GM12878 (cell line): ENCODE results near the gene RBM4. TPM values are rescaled to one million over a fixed set of nuclear protein-coding genes. Genes with fewer than 3 reads are reported as not detected.

Experiments used
- ATAC-seq: fragments of 200-7000 bp; cut with Tn5 transposase; 3 replicates; pipeline ENCODE4 v1.9.1; 2020; ENCODE audit warnings: mild to moderate bottlenecking, moderate library complexity
- BruUV-seq: library from RNA; stranded (reverse); fragments of 400-500 nt; replicated peaks from 2 replicates; lab custom pipeline; 2021; lab: Mats Ljungman, UMichigan
- CTCF ChIA-PET: fragments of 300-600 bp; sonication (Branson Sonifier 250); formaldehyde crosslinking; extraction: SDS; loops from one replicate; lab custom pipeline; 2021; ENCODE audit warnings: inconsistent platforms; lab: Yijun Ruan, JAX
- POLR2A ChIA-PET: fragments of 350-600 bp; formaldehyde crosslinking; extraction: SDS; loops from one replicate; lab custom pipeline; 2021; ENCODE audit warnings: inconsistent platforms; lab: Charles Lee
- RAD21 ChIA-PET: fragments of 300-600 bp; sonication (Branson Sonifier 250); formaldehyde crosslinking; loops from one replicate; lab custom pipeline; 2023; ENCODE audit warnings: antibody characterized with exemption; ENCODE audit not compliant: unreplicated experiment; lab: Charles Lee
- SMC1A ChIA-PET: fragments of 300-600 bp; sonication (Branson Sonifier 250); formaldehyde crosslinking; loops from one replicate; lab custom pipeline; 2023; ENCODE audit not compliant: unreplicated experiment, uncharacterized antibody; lab: Charles Lee
- DNase-seq: peaks from one replicate; pipeline ENCODE4 v3.0.0-alpha.2; 2011; ENCODE audit warnings: low read depth, low spot score
- FAIRE-seq: peaks from 3 replicates; lab custom pipeline; 2011; peaks lifted over from hg19 to GRCh38; lab: Jason Lieb, UNC
- H2AFZ ChIP-seq: 2 replicates; pipeline ENCODE4 v1.6.0; 2011; ENCODE audit warnings: low read depth, low read length, control low read depth; ENCODE audit not compliant: control insufficient read depth
- H3K27ac ChIP-seq: 2 replicates; pipeline ENCODE4 v1.5.1; 2011; ENCODE audit warnings: control low read depth; ENCODE audit not compliant: control insufficient read depth, insufficient read depth
- H3K27me3 ChIP-seq, 2 experiments: replicated peaks in 1 of 2; 2 replicates each; pipeline versions ENCODE4 v1.6.0 to v1.6.1; 2011; ENCODE audit warnings: low read length in 1 of 2; ENCODE audit not compliant: control insufficient read depth in 2 of 2, insufficient read depth in 2 of 2
- H3K36me3 ChIP-seq, 2 experiments: 2 replicates each; pipeline ENCODE4 v1.5.1; 2011; ENCODE audit warnings: low read length in 1 of 2; ENCODE audit not compliant: control insufficient read depth in 2 of 2, insufficient read depth in 2 of 2
- H3K4me1 ChIP-seq: 2 replicates; pipeline ENCODE4 v1.6.1; 2011; ENCODE audit warnings: mild to moderate bottlenecking, low read length, moderate library complexity, mixed read lengths; ENCODE audit not compliant: control insufficient read depth, insufficient read depth
- H3K4me2 ChIP-seq: 2 replicates; pipeline ENCODE4 v1.6.0; 2011; ENCODE audit warnings: control low read depth; ENCODE audit not compliant: control insufficient read depth, insufficient read depth
- H3K4me3 ChIP-seq: fragments of 200-600 bp; sonication (generic); 2 replicates; pipeline ENCODE4 v1.5.1; 2016
- H3K79me2 ChIP-seq: 2 replicates; pipeline ENCODE4 v1.6.0; 2011; ENCODE audit warnings: low read length; ENCODE audit not compliant: control insufficient read depth, insufficient read depth
- H3K9ac ChIP-seq: 2 replicates; pipeline ENCODE4 v1.8.0; 2011; ENCODE audit warnings: low read length, control low read depth, mixed read lengths; ENCODE audit not compliant: control insufficient read depth, insufficient read depth
- H3K9me3 ChIP-seq: replicated peaks from 3 replicates; pipeline ENCODE4 v1.5.1; 2011; ENCODE audit warnings: mild to moderate bottlenecking, low read length; ENCODE audit not compliant: control insufficient read depth, insufficient read depth
- H4K20me1 ChIP-seq: 2 replicates; pipeline ENCODE4 v1.6.0; 2011; ENCODE audit not compliant: control insufficient read depth, insufficient read depth
- BACH1 ChIP-seq: fragments of 450-650 bp; IDR thresholded peaks from 2 replicates; pipeline ENCODE4 v1.6.1; 2017; ENCODE audit warnings: mild to moderate bottlenecking, borderline replicate concordance
- BMI1 ChIP-seq: fragments of 450-650 bp; IDR thresholded peaks from 2 replicates; pipeline ENCODE4 v1.6.1; 2016; ENCODE audit warnings: mild to moderate bottlenecking, moderate library complexity, borderline replicate concordance
- CBFB ChIP-seq: IDR thresholded peaks from 2 replicates; pipeline ENCODE4 v1.6.1; 2016; ENCODE audit warnings: antibody characterized with exemption, low read depth
- JUNB ChIP-seq: IDR thresholded peaks from 2 replicates; pipeline ENCODE4 v1.6.1; 2016; ENCODE audit warnings: antibody characterized with exemption, mild to moderate bottlenecking
- KAT2A ChIP-seq: conservative IDR thresholded peaks from 2 replicates; pipeline ENCODE4 v1.6.1; 2011; ENCODE audit warnings: low read depth, low read length; ENCODE audit not compliant: control insufficient read depth
- KLF5 ChIP-seq: fragments of 450-650 bp; IDR thresholded peaks from 2 replicates; pipeline ENCODE4 v1.6.1; 2014; ENCODE audit warnings: mild to moderate bottlenecking; ENCODE audit not compliant: partially characterized antibody
- LARP7 ChIP-seq: fragments of 450-650 bp; IDR thresholded peaks from 2 replicates; pipeline ENCODE4 v1.6.1; 2017; ENCODE audit warnings: mild to moderate bottlenecking
- RB1 ChIP-seq: fragments of 450-650 bp; formaldehyde crosslinking; IDR thresholded peaks from 2 replicates; pipeline ENCODE4 v1.6.1; 2017; ENCODE audit warnings: mild to moderate bottlenecking, borderline replicate concordance
- RELA ChIP-seq: fragments of 450-650 bp; IDR thresholded peaks from 2 replicates; pipeline ENCODE4 v1.8.0; 2014; ENCODE audit warnings: borderline replicate concordance; ENCODE audit not compliant: partially characterized antibody
- SKIL ChIP-seq: fragments of 450-650 bp; IDR thresholded peaks from 2 replicates; pipeline ENCODE4 v1.6.1; 2017; ENCODE audit warnings: mild to moderate bottlenecking, low read depth, inconsistent platforms; ENCODE audit not compliant: poor library complexity, severe bottlenecking
- SMAD5 ChIP-seq: IDR thresholded peaks from 2 replicates; pipeline ENCODE4 v1.6.1; 2016; ENCODE audit warnings: antibody characterized with exemption, low read depth
- YY1 ChIP-seq: IDR thresholded peaks from 2 replicates; pipeline ENCODE4 v1.6.1; 2011; ENCODE audit warnings: low read depth, mild to moderate bottlenecking, low read length
- ZNF217 ChIP-seq: fragments of 450-650 bp; IDR thresholded peaks from 2 replicates; pipeline ENCODE4 v1.6.1; 2017; ENCODE audit warnings: antibody characterized with exemption, mild to moderate bottlenecking
- ZNF274 ChIP-seq: IDR thresholded peaks from one replicate; pipeline ENCODE4 v1.8.0; 2011; ENCODE audit not compliant: insufficient read length, insufficient read depth
- ZSCAN29 ChIP-seq: fragments of 450-650 bp; IDR thresholded peaks from 2 replicates; pipeline ENCODE4 v1.6.1; 2017; ENCODE audit warnings: mild to moderate bottlenecking, moderate library complexity
- WGBS: methylation state at CpG from one replicate; pipeline ENCODE4 v1.1.6; 2016; ENCODE audit warnings: low lambda C conversion rate; ENCODE audit not compliant: insufficient replicate concordance, insufficient coverage; ENCODE audit errors: missing lambda C conversion rate; 5-methylcytosine and 5-hydroxymethylcytosine counted together
- in situ Hi-C: fragments of 300-500 bp; cut with MboI; formaldehyde crosslinking; loops from 9 replicates; pipeline ENCODE4 v1.14.3; 2018; ENCODE audit warnings: mixed read lengths
- intact Hi-C: fragments of 100-400 bp; cut with micrococcal nuclease; formaldehyde crosslinking; loops from one replicate; pipeline ENCODE4 v1.14.2; 2022; ENCODE audit not compliant: unreplicated experiment
- polyA plus RNA-seq, 11 experiments: library from polyadenylated mRNA; depleted of rRNA in 4 of 11; unstranded in 6 of 11; stranded (reverse) in 5 of 11; fragments of >200 nt; fragmentation: Nextera tagmentation in 4 of 11; fragmentation: Illumina TruSeq in 1 of 11; extraction: Ambion mirVana in 4 of 11; extraction: Trizol in 1 of 11; gene quantifications; 1 replicate in 1 of 11; 2 replicates in 10 of 11; pipeline versions ENCODE4 v1.2.1 to v1.2.3, GENCODE V29; 2011 to 2016; ENCODE audit warnings: inconsistent platforms in 2 of 11, missing spikeins in 2 of 11, low read depth in 1 of 11
- total RNA-seq, 4 experiments: library from RNA; depleted of rRNA in 3 of 4; stranded (reverse); fragments of >200 nt in 3 of 4; fragmentation: Illumina TruSeq in 1 of 4; extraction: Trizol in 1 of 4; gene quantifications; 2 replicates each; pipeline versions ENCODE4 v1.2.1 to v1.2.3, GENCODE V29; 2013 to 2021
- TF ChIP-seq, protein P1 (sequence below): IDR thresholded peaks from 2 replicates; pipeline ENCODE4 v1.6.1; 2011; ENCODE audit warnings: borderline replicate concordance, low read depth, mild to moderate bottlenecking, moderate library complexity, low read length; ENCODE audit not compliant: insufficient read depth, poor library complexity, severe bottlenecking
- TF ChIP-seq, protein P2 (sequence below): fragments of 450-650 bp; IDR thresholded peaks from 2 replicates; pipeline ENCODE4 v1.6.1; 2018; ENCODE audit warnings: mild to moderate bottlenecking, low read depth, moderate library complexity; ENCODE audit not compliant: partially characterized antibody

RBM4 gene
- total and polyA plus RNA-seq, 10 of the 15 experiments (the other 5 are each of a cell fraction or from before 2014, with no cell fraction given), result 105 to 224 (median 138) TPM

GRCh38 chr11:66692446-66692845 is 53.9 kb downstream of the RBM4 start (continued):
- TF ChIP-seq, protein P1, sequence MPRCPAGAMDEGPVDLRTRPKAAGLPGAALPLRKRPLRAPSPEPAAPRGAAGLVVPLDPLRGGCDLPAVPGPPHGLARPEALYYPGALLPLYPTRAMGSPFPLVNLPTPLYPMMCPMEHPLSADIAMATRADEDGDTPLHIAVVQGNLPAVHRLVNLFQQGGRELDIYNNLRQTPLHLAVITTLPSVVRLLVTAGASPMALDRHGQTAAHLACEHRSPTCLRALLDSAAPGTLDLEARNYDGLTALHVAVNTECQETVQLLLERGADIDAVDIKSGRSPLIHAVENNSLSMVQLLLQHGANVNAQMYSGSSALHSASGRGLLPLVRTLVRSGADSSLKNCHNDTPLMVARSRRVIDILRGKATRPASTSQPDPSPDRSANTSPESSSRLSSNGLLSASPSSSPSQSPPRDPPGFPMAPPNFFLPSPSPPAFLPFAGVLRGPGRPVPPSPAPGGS, result no peak
- TF ChIP-seq ZNF274, result no peak
- TF ChIP-seq KLF5, result no peak
- no peak for TF ChIP-seq ZSCAN29

DNA sequence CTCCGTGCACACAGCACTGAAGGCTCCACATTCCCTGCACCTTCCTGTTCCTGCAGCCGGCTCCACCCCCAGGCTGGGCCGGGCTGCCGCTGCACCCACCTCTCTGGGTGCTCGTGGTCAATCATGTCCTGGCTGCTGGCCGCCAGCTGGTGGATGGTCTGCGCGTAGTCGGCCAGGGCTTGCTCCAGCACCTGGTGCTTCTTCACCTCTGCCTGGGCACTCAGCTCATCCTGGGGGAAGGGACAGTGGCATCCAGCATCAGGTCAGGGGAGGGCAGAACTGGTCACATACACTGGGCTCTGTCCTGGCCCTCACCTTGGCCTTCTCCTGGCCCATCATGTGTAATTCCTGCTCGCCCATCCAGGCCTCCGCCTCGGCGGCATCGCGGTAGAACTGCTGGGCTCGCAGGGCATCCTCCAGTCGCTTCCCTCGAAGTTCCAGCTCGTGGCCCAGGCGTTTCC is 54.4 kb downstream of the RBM4 start:
- BruUV-seq, result no TSS peak
- intact Hi-C loops, result no loop called here
- TF ChIP-seq RB1, result no peak
- TF ChIP-seq BACH1, result no peak
- no peak for TF ChIP-seq YY1
- no peak for TF ChIP-seq RELA
- TF ChIP-seq, protein P2, sequence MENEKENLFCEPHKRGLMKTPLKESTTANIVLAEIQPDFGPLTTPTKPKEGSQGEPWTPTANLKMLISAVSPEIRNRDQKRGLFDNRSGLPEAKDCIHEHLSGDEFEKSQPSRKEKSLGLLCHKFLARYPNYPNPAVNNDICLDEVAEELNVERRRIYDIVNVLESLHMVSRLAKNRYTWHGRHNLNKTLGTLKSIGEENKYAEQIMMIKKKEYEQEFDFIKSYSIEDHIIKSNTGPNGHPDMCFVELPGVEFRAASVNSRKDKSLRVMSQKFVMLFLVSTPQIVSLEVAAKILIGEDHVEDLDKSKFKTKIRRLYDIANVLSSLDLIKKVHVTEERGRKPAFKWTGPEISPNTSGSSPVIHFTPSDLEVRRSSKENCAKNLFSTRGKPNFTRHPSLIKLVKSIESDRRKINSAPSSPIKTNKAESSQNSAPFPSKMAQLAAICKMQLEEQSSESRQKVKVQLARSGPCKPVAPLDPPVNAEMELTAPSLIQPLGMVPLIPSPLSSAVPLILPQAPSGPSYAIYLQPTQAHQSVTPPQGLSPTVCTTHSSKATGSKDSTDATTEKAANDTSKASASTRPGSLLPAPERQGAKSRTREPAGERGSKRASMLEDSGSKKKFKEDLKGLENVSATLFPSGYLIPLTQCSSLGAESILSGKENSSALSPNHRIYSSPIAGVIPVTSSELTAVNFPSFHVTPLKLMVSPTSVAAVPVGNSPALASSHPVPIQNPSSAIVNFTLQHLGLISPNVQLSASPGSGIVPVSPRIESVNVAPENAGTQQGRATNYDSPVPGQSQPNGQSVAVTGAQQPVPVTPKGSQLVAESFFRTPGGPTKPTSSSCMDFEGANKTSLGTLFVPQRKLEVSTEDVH, result no peak
- no peak for TF ChIP-seq KAT2A
- TF ChIP-seq ZNF217, result no peak
- no peak for TF ChIP-seq LARP7
- no peak for TF ChIP-seq CBFB
- TF ChIP-seq BMI1, result no peak
- no peak for TF ChIP-seq SKIL
- TF ChIP-seq JUNB, result no peak
- TF ChIP-seq SMAD5, result no peak
- Histone ChIP-seq H2AFZ (no peak overlapping the region), H3K9me3 (no peaks in the 10 kb centered on the region), H3K27me3 (no peaks in the 10 kb centered on the region; a peak in 1 of 4 replicates), H3K27ac (no peak overlapping the region), H3K4me2 (no peak overlapping the region), H3K4me1 (no peaks in the 10 kb centered on the region), H3K9ac (no peak overlapping the region), H3K4me3 (no peak overlapping the region), H4K20me1 (no peaks in the 10 kb centered on the region), H3K36me3 (no peaks in the 10 kb centered on the region), H3K79me2 (no peaks in the 10 kb centered on the region)
- POLR2A ChIA-PET, result interaction anchor here (0.5 kb wide), 1 partner anchor 33 kb away, joined by 5 read pairs; no protein-coding TSS in a partner anchor
- in situ Hi-C loops, result loop anchor here (5.0 kb wide), 2 partner anchors 139 to 189 kb away; no protein-coding TSS in a partner anchor
- CTCF ChIA-PET, result interaction anchor here (0.9 to 5.8 kb wide), 10 partner anchors 15 to 190 kb away, joined by 3 to 67 read pairs (median 3); partner anchors contain the start of gene RBM4B
- RAD21 ChIA-PET, result interaction anchor here (1.0 to 2.3 kb wide), 2 partner anchors 14 to 141 kb away, joined by 4 to 15 read pairs; no protein-coding TSS in a partner anchor
- ATAC-seq (no peak), FAIRE-seq (no peak), DNase-seq (no peak)
- 54% methylated on average over 20 of the region's 20 CpGs for WGBS
- SMC1A ChIA-PET, result interaction anchor here (1.5 to 5.8 kb wide), 2 partner anchors 141 to 180 kb away, joined by 3 to 38 read pairs; no protein-coding TSS in a partner anchor
